GM23248 (cell line): ENCODE results near the gene TXLNA. TPM values are rescaled to one million over a fixed set of nuclear protein-coding genes. Genes with fewer than 3 reads are reported as not detected.
"Not testable (repeated sequence)": the region's sequence is repeated elsewhere in the genome, so short reads cannot be mapped to it uniquely, and the experiment has no call there.

Experiments
- DNase-seq: peaks from one replicate; pipeline ENCODE4 v3.0.0-alpha.2; 2015
- H2AFZ ChIP-seq: fragments of 200-600 bp; sonication (generic); 2 replicates; pipeline ENCODE4 v1.6.1; 2016; ENCODE audit warnings: antibody characterized with exemption
- H3F3A ChIP-seq: fragments of 200-600 bp; sonication (generic); 2 replicates; pipeline ENCODE4 v1.6.1; 2016; ENCODE audit warnings: mild to moderate bottlenecking, antibody characterized with exemption, mixed run types; ENCODE audit not compliant: insufficient read depth
- H3K27ac ChIP-seq: fragments of 200-600 bp; sonication (generic); 2 replicates; pipeline ENCODE4 v1.5.1; 2016; ENCODE audit warnings: mild to moderate bottlenecking
- H3K27me3 ChIP-seq: fragments of 200-600 bp; sonication (generic); replicated peaks from 2 replicates; pipeline ENCODE4 v1.6.1; 2016; ENCODE audit warnings: mild to moderate bottlenecking; ENCODE audit not compliant: insufficient read depth
- H3K36me3 ChIP-seq: fragments of 200-600 bp; sonication (generic); 2 replicates; pipeline ENCODE4 v1.6.1; 2016; ENCODE audit warnings: low read depth, mild to moderate bottlenecking
- H3K4me1 ChIP-seq: fragments of 200-600 bp; sonication (generic); 2 replicates; pipeline ENCODE4 v1.6.1; 2016; ENCODE audit warnings: mild to moderate bottlenecking; ENCODE audit not compliant: insufficient read depth
- H3K4me2 ChIP-seq: fragments of 200-600 bp; sonication (generic); one replicate; pipeline ENCODE4 v1.6.1; 2016; ENCODE audit warnings: mild to moderate bottlenecking; ENCODE audit not compliant: unreplicated experiment
- H3K4me3 ChIP-seq: fragments of 200-600 bp; sonication (generic); 2 replicates; pipeline ENCODE4 v1.5.1; 2016; ENCODE audit warnings: mild to moderate bottlenecking
- H3K79me2 ChIP-seq: fragments of 200-600 bp; sonication (generic); 2 replicates; pipeline ENCODE4 v1.6.1; 2016; ENCODE audit warnings: mild to moderate bottlenecking; ENCODE audit not compliant: insufficient read depth
- H3K9ac ChIP-seq: fragments of 200-600 bp; sonication (generic); 2 replicates; pipeline ENCODE4 v1.6.1; 2016; ENCODE audit warnings: mild to moderate bottlenecking
- H3K9me2 ChIP-seq: fragments of 200-600 bp; sonication (generic); 2 replicates; pipeline ENCODE4 v1.6.1; 2016; ENCODE audit warnings: mixed run types, mild to moderate bottlenecking, moderate library complexity; ENCODE audit not compliant: insufficient read depth
- H3K9me3 ChIP-seq: fragments of 200-600 bp; sonication (generic); one replicate; pipeline ENCODE4 v1.6.1; 2017; ENCODE audit warnings: low read depth
- H4K20me1 ChIP-seq: fragments of 200-600 bp; sonication (generic); 2 replicates; pipeline ENCODE4 v1.6.0; 2016; ENCODE audit not compliant: insufficient read depth
- EZH2 ChIP-seq: fragments of 200-600 bp; sonication (generic); IDR thresholded peaks from 2 replicates; pipeline ENCODE4 v1.6.1; 2018; ENCODE audit warnings: antibody characterized with exemption, mild to moderate bottlenecking; ENCODE audit not compliant: insufficient read depth, poor library complexity, severe bottlenecking
- EZH2phosphoT487 ChIP-seq: fragments of 200-600 bp; sonication (generic); IDR thresholded peaks from 2 replicates; pipeline ENCODE4 v1.6.1; 2018; ENCODE audit warnings: antibody characterized with exemption, moderate library complexity, mild to moderate bottlenecking, low read depth; ENCODE audit not compliant: insufficient read depth
- WGBS, 2 experiments: methylation state at CpG; one replicate each; pipeline ENCODE4 v1.1.6; 2015 to 2017; ENCODE audit warnings: low lambda C conversion rate in 2 of 2, low coverage in 1 of 2; ENCODE audit errors: missing lambda C conversion rate in 2 of 2; 5-methylcytosine and 5-hydroxymethylcytosine counted together
- in situ Hi-C: fragments of 300-500 bp; cut with MboI; formaldehyde crosslinking; loops from 2 replicates; pipeline ENCODE4 v1.15.0; 2020
- polyA plus RNA-seq: library from polyadenylated mRNA; unstranded; fragments of >200 nt; fragmentation: Nextera tagmentation; extraction: Ambion mirVana; gene quantifications from 2 replicates; pipeline ENCODE4 v1.2.1, GENCODE V29; 2016
- total RNA-seq: library from RNA; depleted of rRNA; stranded (reverse); fragments of >200 nt; shearing (Covaris generic); gene quantifications from 2 replicates; pipeline ENCODE4 v1.2.3, GENCODE V29; 2014

The TXLNA gene
- total and polyA plus RNA-seq, 2 experiments from 2014 or later, result 77.6 to 92.1 TPM

GRCh38 chr1:32142446-32143301 is 36.8 kb upstream of the TXLNA start:
- Histone ChIP-seq H3K9me3 (no peaks in the 10 kb centered on the region), H3K9ac (peak overlapping the region; percentile 70), H2AFZ (no peak overlapping the region), H3K4me2 (peak overlapping the region; percentile 51), H3K4me3 (peak overlapping the region; percentile 19; the same call in 1 of the 2 replicates), H3K9me2 (no peaks in the 10 kb centered on the region), H3K4me1 (peaks cover 28% of the 10 kb centered on the region), H4K20me1 (peaks cover 8% of the 10 kb centered on the region), H3K27me3 (no peaks in the 10 kb centered on the region), H3K79me2 (peaks cover 99% of the 10 kb centered on the region), H3K36me3 (no peaks in the 10 kb centered on the region), H3K27ac (peak overlapping the region; percentile 88), H3F3A (peaks cover 43% of the 10 kb centered on the region)
- WGBS, 2 experiments, result 8 to 9% methylated on average over 6 of the region's 6 CpGs
- in situ Hi-C loops, result no loop called here
- TF ChIP-seq EZH2, result no peak
- TF ChIP-seq EZH2phosphoT487, result no peak
- DNase-seq, result peak; percentile 96

- H2AFZ ChIP-seq, in situ Hi-C loops, H4K20me1 ChIP-seq, H3K9me2 ChIP-seq, DNase-seq, H3K27me3 ChIP-seq, H3K4me3 ChIP-seq, H3K36me3 ChIP-seq, H3K9me3 ChIP-seq: not testable (repeated sequence)
- Histone ChIP-seq H3K4me1 (peaks cover 28% of the 10 kb centered on the region), H3K79me2 (peaks cover 99% of the 10 kb centered on the region), H3K9ac (peak overlapping the region; percentile 57), H3F3A (peaks cover 43% of the 10 kb centered on the region), H3K27ac (peak overlapping the region; percentile 88), H3K4me2 (peak overlapping the region; percentile 51)
- 19 to 22% methylated on average over 4 of the region's 4 CpGs for WGBS, 2 experiments
Measured at GRCh38 chr1:32143302-32143695, 36.2 kb upstream of the TXLNA start.

GRCh38 chr1:32144033-32144432 is 35.4 kb upstream of the TXLNA start:
- DNase-seq, result no peak
- Histone ChIP-seq H3K9ac (no peak overlapping the region), H3K9me2 (no peaks in the 10 kb centered on the region), H3K4me2 (no peak overlapping the region), H4K20me1 (peaks cover 8% of the 10 kb centered on the region), H3K36me3 (no peaks in the 10 kb centered on the region), H3K27ac (peak overlapping the region; percentile 88; the same call in 1 of the 2 replicates), H3K79me2 (peaks cover 99% of the 10 kb centered on the region), H3F3A (peaks cover 35% of the 10 kb centered on the region), H3K4me3 (no peak overlapping the region), H3K27me3 (no peaks in the 10 kb centered on the region), H3K4me1 (peaks cover 22% of the 10 kb centered on the region), H3K9me3 (no peaks in the 10 kb centered on the region), H2AFZ (no peak overlapping the region)
- in situ Hi-C loops, result no loop called here
- WGBS, 2 experiments, result 92 to 94% methylated on average over 3 of the region's 3 CpGs
- TF ChIP-seq EZH2 (no peak), EZH2phosphoT487 (no peak)

GRCh38 chr1:32147799-32148198 is 31.7 kb upstream of the TXLNA start:
- peaks cover 13% of the 10 kb centered on the region for H4K20me1 ChIP-seq

More at GRCh38 chr1:32147799-32148198, 31.7 kb upstream of the TXLNA start:
- in situ Hi-C loops, H3K9me3 ChIP-seq, H3K4me3 ChIP-seq, DNase-seq, H3K27ac ChIP-seq, H3K9me2 ChIP-seq, H2AFZ ChIP-seq, H3K4me2 ChIP-seq, H3K36me3 ChIP-seq, H3K9ac ChIP-seq, H3K27me3 ChIP-seq: not testable (repeated sequence)
- Histone ChIP-seq H3F3A (peaks cover 39% of the 10 kb centered on the region), H3K4me1 (peaks cover 23% of the 10 kb centered on the region), H3K79me2 (peaks cover 100% of the 10 kb centered on the region)
- WGBS, 2 experiments, result 94 to 99% methylated on average over 5 of the region's 5 CpGs
